Fibroblast of the aortic adventitia (primary cell): Measurements from ENCODE around the gene TMCO4. TPM values are rescaled to one million over a fixed set of nuclear protein-coding genes. Genes with fewer than 3 reads are reported as not detected.

ENCODE experiments used
- DNase-seq: peaks from one replicate; pipeline ENCODE4 v3.0.0-alpha.2; 2010; ENCODE audit warnings: low read depth
- H3K4me3 ChIP-seq: 2 replicates; pipeline ENCODE4 v1.5.1; 2011; ENCODE audit warnings: low read depth, mild to moderate bottlenecking, control low read depth, low read length, moderate library complexity
- CTCF ChIP-seq: IDR thresholded peaks from 2 replicates; pipeline ENCODE4 v1.5.1; 2011; ENCODE audit warnings: mild to moderate bottlenecking, low read length, control low read depth, inconsistent platforms; ENCODE audit not compliant: insufficient read depth
- total RNA-seq: library from RNA; depleted of rRNA; stranded (reverse); fragments of >200 nt; gene quantifications from 2 replicates; pipeline ENCODE4 v1.2.3, GENCODE V29; 2012; ENCODE audit warnings: low replicate concordance

The TMCO4 gene
- total RNA-seq, 1 donor: 30.9 TPM

- DNase-seq: peak; percentile 27
- H3K4me3 ChIP-seq: no peak overlapping the region
- no peak for TF ChIP-seq CTCF
Measured at GRCh38 chr1:19759740-19760089, 40.0 kb downstream of the TMCO4 start.

DNA sequence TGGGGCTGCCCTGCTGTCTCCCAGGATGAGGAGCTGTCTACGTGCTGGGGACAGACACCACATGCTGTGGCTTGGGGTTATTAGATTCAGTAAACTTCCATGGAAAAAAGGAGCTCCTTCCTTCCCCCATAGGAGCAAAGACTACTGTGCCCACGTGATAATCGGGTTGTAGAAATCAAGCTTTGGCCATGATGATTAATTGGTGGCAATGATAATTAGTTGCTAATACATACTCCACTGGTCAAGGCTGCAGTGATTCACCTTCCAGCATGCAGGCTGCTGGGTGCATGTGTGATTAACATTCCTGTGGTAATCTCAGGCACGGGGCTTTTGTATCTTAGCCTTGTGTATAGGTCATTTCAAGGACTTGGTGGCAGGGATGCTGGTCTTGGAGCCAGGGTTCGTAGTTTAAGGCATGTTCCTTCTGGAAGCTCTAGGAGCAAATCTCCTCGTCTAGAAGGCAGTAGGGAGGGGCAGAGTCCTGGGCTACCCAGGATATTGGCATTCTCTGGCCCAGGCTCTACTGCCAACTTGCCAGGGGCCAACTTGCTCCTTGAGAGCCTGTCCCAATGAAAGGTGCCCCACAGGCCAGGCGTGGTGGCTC, 41.4 kb downstream of the TMCO4 start:
- DNase-seq: peak; percentile 80
- H3K4me3 ChIP-seq: no peak overlapping the region
- no peak for TF ChIP-seq CTCF

- no peak for TF ChIP-seq CTCF
- peak; percentile 17 for DNase-seq
- no peak overlapping the region for H3K4me3 ChIP-seq
Measured at GRCh38 chr1:19757641-19758040, 42.1 kb downstream of the TMCO4 start.

- H3K4me3 ChIP-seq: no peak overlapping the region
- no peak for TF ChIP-seq CTCF
- no peak for DNase-seq
Measured at GRCh38 chr1:19756480-19756879, 43.2 kb downstream of the TMCO4 start.

DNA sequence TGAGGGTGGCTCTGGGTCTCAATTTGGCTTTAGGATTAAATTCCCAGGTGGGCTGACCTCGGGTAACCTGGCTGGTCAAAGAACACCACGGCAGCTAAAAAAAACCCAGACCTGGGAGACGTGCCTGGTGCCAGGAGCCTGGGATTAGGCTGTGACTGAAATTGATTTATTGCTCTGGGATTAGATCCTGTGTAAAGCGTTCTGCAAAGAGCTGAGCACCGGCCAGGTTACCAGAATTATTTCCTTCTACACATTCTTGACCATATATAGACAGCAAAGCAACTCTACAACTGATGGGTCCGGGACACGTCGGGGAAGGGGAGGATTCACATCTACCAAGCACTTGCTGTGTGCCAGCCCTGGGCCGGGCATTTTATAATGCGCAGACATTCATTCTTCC, 45.2 kb downstream of the TMCO4 start:
- H3K4me3 ChIP-seq: no peak overlapping the region
- no peak for TF ChIP-seq CTCF
- DNase-seq: no peak

DNA sequence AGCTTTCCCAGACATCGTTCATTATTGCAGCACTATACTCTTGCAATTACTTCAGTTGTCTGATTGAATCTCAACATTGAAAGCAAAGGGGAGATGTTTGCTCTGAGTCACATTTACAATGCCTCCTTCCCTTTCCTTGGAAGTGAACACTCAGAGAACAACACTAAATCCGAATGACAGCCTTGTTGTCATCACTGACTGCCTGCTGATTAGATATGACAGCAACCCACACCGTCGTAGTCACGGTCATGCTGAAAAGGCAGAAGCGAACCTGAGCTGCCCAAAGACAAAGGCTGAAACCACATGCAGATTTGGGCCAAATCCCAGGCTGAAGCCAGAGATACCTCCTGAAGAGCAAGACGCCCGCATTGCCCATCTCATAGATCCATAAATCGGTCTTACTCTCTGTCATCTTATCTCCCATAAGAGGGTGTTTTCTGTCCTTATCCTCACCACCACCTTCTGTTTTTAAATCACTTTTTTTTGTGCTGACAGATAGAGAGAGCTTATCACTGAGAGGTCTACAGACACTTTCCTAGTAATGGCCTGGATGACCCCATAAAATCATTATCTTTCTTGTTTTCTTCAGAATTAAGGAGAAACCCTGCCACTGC, 47.5 kb downstream of the TMCO4 start:
- DNase-seq: no peak
- TF ChIP-seq CTCF: no peak
- no peak overlapping the region for H3K4me3 ChIP-seq

- no peak overlapping the region for H3K4me3 ChIP-seq
- no peak for TF ChIP-seq CTCF
- no peak for DNase-seq
Measured at GRCh38 chr1:19750882-19751276, 48.8 kb downstream of the TMCO4 start.
